ENCODE data around the gene HPCA.

The HPCA gene

DNA sequence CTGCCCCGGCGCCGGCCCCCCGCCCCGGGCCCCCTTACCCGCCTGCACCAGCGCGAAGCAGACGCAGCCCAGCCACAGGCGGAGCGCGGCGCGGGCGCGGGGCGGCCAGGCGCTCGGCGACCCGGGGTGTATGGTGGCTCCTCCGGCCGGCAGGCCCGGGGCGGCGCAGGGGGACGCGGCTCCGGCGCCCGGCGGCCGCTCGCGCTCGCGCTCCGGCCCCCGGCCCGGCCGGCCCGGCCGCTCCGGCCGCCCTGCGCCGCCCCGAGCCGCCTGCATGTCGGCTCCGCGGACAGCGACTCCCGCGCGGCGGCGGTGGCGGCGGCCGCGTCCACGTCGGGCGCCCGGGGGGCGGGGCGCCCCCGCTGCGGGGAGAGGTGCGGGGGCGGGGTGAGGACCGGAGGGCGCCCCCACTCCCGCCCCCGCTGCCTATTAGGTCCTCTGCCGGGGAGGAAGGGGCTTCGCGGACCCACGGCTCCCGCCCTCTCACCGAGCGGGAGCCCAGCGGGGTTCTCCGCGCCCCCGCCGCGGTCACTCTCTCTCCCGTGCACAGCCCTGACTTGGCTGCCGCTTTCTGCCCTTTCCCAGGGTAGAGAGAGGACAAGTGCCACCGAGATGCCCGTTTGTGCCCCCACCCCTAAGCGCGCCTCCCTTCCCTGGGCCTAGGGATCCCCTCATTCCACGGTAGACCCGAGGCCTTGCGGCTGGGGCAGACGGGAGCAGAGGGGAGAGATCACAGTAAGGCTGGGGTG is 15.5 kb upstream of the HPCA start, which contains the start of gene FNDC5:
Gene FNDC5, minus strand, starts transcription at position 298 of the 749 bp plus-strand sequence.
- TF ChIP-seq TCF4 (CRISPR knock-in tag; IDR thresholded peaks at IDR 0.05; ENCODE audit: borderline replicate concordance) (no peak), GLIS3 (CRISPR knock-in tag; IDR thresholded peaks at IDR 0.05) (no peak), ZNF565 (CRISPR knock-in tag; conservative IDR thresholded peaks at IDR 0.05; ENCODE audit: low read depth) (no peak), ISL1 (CRISPR knock-in tag; IDR thresholded peaks at IDR 0.05) (no peak), SNAI2 (CRISPR knock-in tag; IDR thresholded peaks at IDR 0.05) (no peak), ZFP30 (CRISPR knock-in tag; IDR thresholded peaks at IDR 0.05) (no peak), PPARA (CRISPR knock-in tag; IDR thresholded peaks at IDR 0.05; ENCODE audit: borderline replicate concordance) (no peak), RARB (CRISPR knock-in tag; IDR thresholded peaks at IDR 0.05) (no peak), TOX (CRISPR knock-in tag; IDR thresholded peaks at IDR 0.05; ENCODE audit: borderline replicate concordance) (no peak), ZC3H10 (CRISPR knock-in tag; IDR thresholded peaks at IDR 0.05) (no peak)
- TF ChIP-seq, protein P1, sequence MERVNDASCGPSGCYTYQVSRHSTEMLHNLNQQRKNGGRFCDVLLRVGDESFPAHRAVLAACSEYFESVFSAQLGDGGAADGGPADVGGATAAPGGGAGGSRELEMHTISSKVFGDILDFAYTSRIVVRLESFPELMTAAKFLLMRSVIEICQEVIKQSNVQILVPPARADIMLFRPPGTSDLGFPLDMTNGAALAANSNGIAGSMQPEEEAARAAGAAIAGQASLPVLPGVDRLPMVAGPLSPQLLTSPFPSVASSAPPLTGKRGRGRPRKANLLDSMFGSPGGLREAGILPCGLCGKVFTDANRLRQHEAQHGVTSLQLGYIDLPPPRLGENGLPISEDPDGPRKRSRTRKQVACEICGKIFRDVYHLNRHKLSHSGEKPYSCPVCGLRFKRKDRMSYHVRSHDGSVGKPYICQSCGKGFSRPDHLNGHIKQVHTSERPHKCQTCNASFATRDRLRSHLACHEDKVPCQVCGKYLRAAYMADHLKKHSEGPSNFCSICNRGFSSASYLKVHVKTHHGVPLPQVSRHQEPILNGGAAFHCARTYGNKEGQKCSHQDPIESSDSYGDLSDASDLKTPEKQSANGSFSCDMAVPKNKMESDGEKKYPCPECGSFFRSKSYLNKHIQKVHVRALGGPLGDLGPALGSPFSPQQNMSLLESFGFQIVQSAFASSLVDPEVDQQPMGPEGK (CRISPR knock-in tag; IDR thresholded peaks at IDR 0.05; ENCODE audit: borderline replicate concordance), result no peak
- TF ChIP-seq, protein P2, sequence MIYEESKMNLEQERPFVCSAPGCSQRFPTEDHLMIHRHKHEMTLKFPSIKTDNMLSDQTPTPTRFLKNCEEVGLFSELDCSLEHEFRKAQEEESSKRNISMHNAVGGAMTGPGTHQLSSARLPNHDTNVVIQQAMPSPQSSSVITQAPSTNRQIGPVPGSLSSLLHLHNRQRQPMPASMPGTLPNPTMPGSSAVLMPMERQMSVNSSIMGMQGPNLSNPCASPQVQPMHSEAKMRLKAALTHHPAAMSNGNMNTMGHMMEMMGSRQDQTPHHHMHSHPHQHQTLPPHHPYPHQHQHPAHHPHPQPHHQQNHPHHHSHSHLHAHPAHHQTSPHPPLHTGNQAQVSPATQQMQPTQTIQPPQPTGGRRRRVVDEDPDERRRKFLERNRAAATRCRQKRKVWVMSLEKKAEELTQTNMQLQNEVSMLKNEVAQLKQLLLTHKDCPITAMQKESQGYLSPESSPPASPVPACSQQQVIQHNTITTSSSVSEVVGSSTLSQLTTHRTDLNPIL (CRISPR knock-in tag; IDR thresholded peaks at IDR 0.05; ENCODE audit: low read depth), result no peak
- TF ChIP-seq, protein P3, sequence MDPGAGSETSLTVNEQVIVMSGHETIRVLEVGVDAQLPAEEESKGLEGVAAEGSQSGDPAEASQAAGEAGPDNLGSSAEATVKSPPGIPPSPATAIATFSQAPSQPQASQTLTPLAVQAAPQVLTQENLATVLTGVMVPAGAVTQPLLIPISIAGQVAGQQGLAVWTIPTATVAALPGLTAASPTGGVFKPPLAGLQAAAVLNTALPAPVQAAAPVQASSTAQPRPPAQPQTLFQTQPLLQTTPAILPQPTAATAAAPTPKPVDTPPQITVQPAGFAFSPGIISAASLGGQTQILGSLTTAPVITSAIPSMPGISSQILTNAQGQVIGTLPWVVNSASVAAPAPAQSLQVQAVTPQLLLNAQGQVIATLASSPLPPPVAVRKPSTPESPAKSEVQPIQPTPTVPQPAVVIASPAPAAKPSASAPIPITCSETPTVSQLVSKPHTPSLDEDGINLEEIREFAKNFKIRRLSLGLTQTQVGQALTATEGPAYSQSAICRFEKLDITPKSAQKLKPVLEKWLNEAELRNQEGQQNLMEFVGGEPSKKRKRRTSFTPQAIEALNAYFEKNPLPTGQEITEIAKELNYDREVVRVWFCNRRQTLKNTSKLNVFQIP (CRISPR knock-in tag; IDR thresholded peaks at IDR 0.05; ENCODE audit: borderline replicate concordance, low read depth), result no peak
- TF ChIP-seq, protein P4, sequence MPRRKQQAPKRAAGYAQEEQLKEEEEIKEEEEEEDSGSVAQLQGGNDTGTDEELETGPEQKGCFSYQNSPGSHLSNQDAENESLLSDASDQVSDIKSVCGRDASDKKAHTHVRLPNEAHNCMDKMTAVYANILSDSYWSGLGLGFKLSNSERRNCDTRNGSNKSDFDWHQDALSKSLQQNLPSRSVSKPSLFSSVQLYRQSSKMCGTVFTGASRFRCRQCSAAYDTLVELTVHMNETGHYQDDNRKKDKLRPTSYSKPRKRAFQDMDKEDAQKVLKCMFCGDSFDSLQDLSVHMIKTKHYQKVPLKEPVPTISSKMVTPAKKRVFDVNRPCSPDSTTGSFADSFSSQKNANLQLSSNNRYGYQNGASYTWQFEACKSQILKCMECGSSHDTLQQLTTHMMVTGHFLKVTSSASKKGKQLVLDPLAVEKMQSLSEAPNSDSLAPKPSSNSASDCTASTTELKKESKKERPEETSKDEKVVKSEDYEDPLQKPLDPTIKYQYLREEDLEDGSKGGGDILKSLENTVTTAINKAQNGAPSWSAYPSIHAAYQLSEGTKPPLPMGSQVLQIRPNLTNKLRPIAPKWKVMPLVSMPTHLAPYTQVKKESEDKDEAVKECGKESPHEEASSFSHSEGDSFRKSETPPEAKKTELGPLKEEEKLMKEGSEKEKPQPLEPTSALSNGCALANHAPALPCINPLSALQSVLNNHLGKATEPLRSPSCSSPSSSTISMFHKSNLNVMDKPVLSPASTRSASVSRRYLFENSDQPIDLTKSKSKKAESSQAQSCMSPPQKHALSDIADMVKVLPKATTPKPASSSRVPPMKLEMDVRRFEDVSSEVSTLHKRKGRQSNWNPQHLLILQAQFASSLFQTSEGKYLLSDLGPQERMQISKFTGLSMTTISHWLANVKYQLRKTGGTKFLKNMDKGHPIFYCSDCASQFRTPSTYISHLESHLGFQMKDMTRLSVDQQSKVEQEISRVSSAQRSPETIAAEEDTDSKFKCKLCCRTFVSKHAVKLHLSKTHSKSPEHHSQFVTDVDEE (CRISPR knock-in tag; IDR thresholded peaks at IDR 0.05), result no peak
- ATAC-seq, result peak; percentile 55

DNA sequence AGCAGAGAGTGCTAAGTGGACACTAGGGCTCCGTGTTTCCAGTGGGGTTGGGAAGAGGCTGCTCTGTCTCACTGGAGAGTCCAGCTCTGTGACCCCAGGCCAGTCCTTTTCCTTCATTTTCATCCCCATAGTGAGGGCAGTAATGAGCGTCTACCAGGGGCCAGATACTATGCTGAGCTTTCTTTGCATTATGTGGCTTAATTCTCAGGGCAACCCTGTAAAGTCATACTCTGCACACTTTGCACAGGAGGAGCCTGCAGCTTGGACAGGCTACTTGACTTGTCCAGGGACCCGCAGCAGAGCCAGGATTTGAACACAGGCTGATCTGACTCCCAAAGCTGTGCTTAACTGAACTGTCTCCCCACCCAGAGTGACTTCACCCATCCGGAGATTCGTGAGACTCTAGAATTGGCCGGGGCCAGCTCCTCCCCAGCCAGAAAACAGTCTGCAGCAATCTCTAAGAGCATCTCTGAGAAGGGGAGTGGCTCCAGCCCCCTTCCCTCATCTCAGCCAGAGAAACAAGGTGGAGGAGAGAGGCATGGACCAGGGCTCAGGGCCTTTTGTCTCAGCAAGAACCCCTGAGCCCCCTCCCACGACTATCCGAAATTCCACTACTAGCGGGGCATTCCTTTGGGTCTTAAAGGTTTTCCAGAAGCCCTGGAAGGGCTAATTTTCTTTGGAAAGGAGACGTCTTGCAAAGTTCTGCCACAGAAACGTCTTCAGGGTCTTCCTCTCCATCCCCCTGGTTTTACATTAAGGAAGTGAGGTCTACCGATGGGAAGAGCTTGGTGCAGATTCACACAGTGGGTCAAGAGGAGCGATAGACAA is 14.7 kb upstream of the HPCA start:
- ATAC-seq, result no peak; the same call in 2 of the 3 replicates
- no peak for TF ChIP-seq RARB (CRISPR knock-in tag; IDR thresholded peaks at IDR 0.05)
- TF ChIP-seq TOX (CRISPR knock-in tag; IDR thresholded peaks at IDR 0.05; ENCODE audit: borderline replicate concordance), result no peak
- TF ChIP-seq, protein P3 (CRISPR knock-in tag; IDR thresholded peaks at IDR 0.05; ENCODE audit: borderline replicate concordance, low read depth), result no peak
- no peak for TF ChIP-seq GLIS3 (CRISPR knock-in tag; IDR thresholded peaks at IDR 0.05)
- TF ChIP-seq, protein P4 (CRISPR knock-in tag; IDR thresholded peaks at IDR 0.05), result no peak
- TF ChIP-seq, protein P2 (CRISPR knock-in tag; IDR thresholded peaks at IDR 0.05; ENCODE audit: low read depth), result no peak
- TF ChIP-seq CSDC2 (CRISPR knock-in tag; IDR thresholded peaks at IDR 0.05), result no peak
- TF ChIP-seq TCF4 (CRISPR knock-in tag; IDR thresholded peaks at IDR 0.05; ENCODE audit: borderline replicate concordance), result no peak
- no peak for TF ChIP-seq BACH2 (CRISPR knock-in tag; IDR thresholded peaks at IDR 0.05; ENCODE audit: borderline replicate concordance)
- TF ChIP-seq OSR1 (CRISPR knock-in tag; IDR thresholded peaks at IDR 0.05), result no peak
- TF ChIP-seq, protein P5, sequence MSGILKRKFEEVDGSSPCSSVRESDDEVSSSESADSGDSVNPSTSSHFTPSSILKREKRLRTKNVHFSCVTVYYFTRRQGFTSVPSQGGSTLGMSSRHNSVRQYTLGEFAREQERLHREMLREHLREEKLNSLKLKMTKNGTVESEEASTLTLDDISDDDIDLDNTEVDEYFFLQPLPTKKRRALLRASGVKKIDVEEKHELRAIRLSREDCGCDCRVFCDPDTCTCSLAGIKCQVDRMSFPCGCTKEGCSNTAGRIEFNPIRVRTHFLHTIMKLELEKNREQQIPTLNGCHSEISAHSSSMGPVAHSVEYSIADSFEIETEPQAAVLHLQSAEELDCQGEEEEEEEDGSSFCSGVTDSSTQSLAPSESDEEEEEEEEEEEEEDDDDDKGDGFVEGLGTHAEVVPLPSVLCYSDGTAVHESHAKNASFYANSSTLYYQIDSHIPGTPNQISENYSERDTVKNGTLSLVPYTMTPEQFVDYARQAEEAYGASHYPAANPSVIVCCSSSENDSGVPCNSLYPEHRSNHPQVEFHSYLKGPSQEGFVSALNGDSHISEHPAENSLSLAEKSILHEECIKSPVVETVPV (CRISPR knock-in tag; IDR thresholded peaks at IDR 0.05), result no peak
- TF ChIP-seq ESRRG (CRISPR knock-in tag; IDR thresholded peaks at IDR 0.05), result no peak
